HS-27A (cell line): ENCODE measurements around the gene ZNF655.
A peak's percentile ranks its signal among the peaks of the same experiment; 100 is the strongest.
"Not testable (repeated sequence)": the region's sequence is repeated elsewhere in the genome, so short reads cannot be mapped to it uniquely, and the experiment has no call there.

Experiments used
- DNase-seq: peaks from one replicate; pipeline ENCODE4 v3.0.0-alpha.2; 2012; ENCODE audit warnings: low read depth, missing footprints

Gene ZNF655

GRCh38 chr7:99558306-99559174 lies at the start of gene ZNF655:
ZNF655 (plus strand) TSS chr7:99558642; CDS start chr7:99560560, 1,918 bp downstream.
- no peak for DNase-seq

GRCh38 chr7:99514050-99514449 lies 44.4 kb upstream of the ZNF655 start:
- DNase-seq = no peak

GRCh38 chr7:99521399-99521798 lies 37.0 kb upstream of the ZNF655 start:
- no peak for DNase-seq

GRCh38 chr7:99525713-99526440 lies 32.6 kb upstream of the ZNF655 start:
- no peak for DNase-seq

- no peak for DNase-seq
Measured at GRCh38 chr7:99531354-99531765, 27.1 kb upstream of the ZNF655 start.

- no peak for DNase-seq
Measured at GRCh38 chr7:99535667-99536066, 22.8 kb upstream of the ZNF655 start.

GRCh38 chr7:99539213-99539811 lies 19.1 kb upstream of the ZNF655 start:
- DNase-seq = no peak

GRCh38 chr7:99540542-99540941 lies 17.9 kb upstream of the ZNF655 start:
- no peak for DNase-seq

- no peak for DNase-seq
Measured at GRCh38 chr7:99541212-99541611, 17.2 kb upstream of the ZNF655 start.

- DNase-seq = no peak
Measured at GRCh38 chr7:99543081-99543671, 15.3 kb upstream of the ZNF655 start.

- DNase-seq = no peak
Measured at GRCh38 chr7:99543916-99544315, 14.5 kb upstream of the ZNF655 start.

- not testable (repeated sequence) for DNase-seq
Measured at GRCh38 chr7:99545308-99545707, 13.1 kb upstream of the ZNF655 start.

GRCh38 chr7:99549545-99549944 lies 8.9 kb upstream of the ZNF655 start:
- not testable (repeated sequence) for DNase-seq

GRCh38 chr7:99551334-99551733 lies 7.1 kb upstream of the ZNF655 start:
- DNase-seq = no peak

- peak; percentile 60 for DNase-seq
Measured at GRCh38 chr7:99551767-99552463, 6.5 kb upstream of the ZNF655 start, which contains the start of gene FAM200A. FAM200A (minus strand) TSS chr7:99552114; CDS start chr7:99548407, 3,707 bp downstream.

GRCh38 chr7:99553039-99553438 lies 5.4 kb upstream of the ZNF655 start:
- DNase-seq = no peak

GRCh38 chr7:99554939-99555338 lies 3.5 kb upstream of the ZNF655 start:
- DNase-seq = no peak

- DNase-seq = no peak
Measured at GRCh38 chr7:99557196-99557607, 1.2 kb upstream of the ZNF655 start.

GRCh38 chr7:99557940-99558305 lies 519 bp upstream of the ZNF655 start:
- DNase-seq = no peak

- DNase-seq = no peak
Measured at GRCh38 chr7:99559175-99559915, 903 bp downstream of the ZNF655 start.
